Gastrocnemius medialis (tissue), 4 donors: ENCODE results near the gene PLCB3. TPM values are rescaled to one million over a fixed set of nuclear protein-coding genes. Genes with fewer than 3 reads are reported as not detected.
A peak's percentile ranks its signal among the peaks of the same experiment; 100 is the strongest.

ENCODE experiments used
- ATAC-seq, 2 donors: fragments of 150-250 bp; one replicate each; pipeline ENCODE4 v1.9.1; 2016
- DNase-seq, 2 donors: peaks; one replicate each; pipeline ENCODE4 v3.0.0-alpha.2; 2019
- H3K27ac ChIP-seq, 4 donors: fragments of 200-600 bp; sonication (generic); 1 replicate in 1 of 4; 2 replicates in 3 of 4; pipeline ENCODE4 v1.5.1; 2016 to 2018; ENCODE audit warnings: mild to moderate bottlenecking in 2 of 4, moderate library complexity in 1 of 4
- H3K27me3 ChIP-seq, 3 donors: fragments of 200-600 bp; sonication (generic) in 2 of 3; 1 replicate in 1 of 3; 2 replicates in 2 of 3; pipeline versions ENCODE4 v1.5.1 to v1.6.0; 2016 to 2019; ENCODE audit warnings: mild to moderate bottlenecking in 1 of 3, moderate library complexity in 1 of 3
- H3K36me3 ChIP-seq, 2 donors: fragments of 200-600 bp; sonication (generic) in 1 of 2; one replicate each; pipeline ENCODE4 v1.5.1; 2017 to 2018
- H3K4me1 ChIP-seq, 2 donors: fragments of 200-600 bp; sonication (generic) in 1 of 2; one replicate each; pipeline ENCODE4 v1.5.1; 2016 to 2017; ENCODE audit warnings: mild to moderate bottlenecking in 2 of 2
- H3K4me3 ChIP-seq, 4 donors: fragments of 200-600 bp; sonication (generic) in 3 of 4; 1 replicate in 1 of 4; 2 replicates in 3 of 4; pipeline ENCODE4 v1.5.1; 2016 to 2019; ENCODE audit warnings: mild to moderate bottlenecking in 2 of 4
- H3K9me3 ChIP-seq, 3 donors: fragments of 200-600 bp; sonication (generic) in 2 of 3; 1 replicate in 1 of 3; 2 replicates in 2 of 3; pipeline ENCODE4 v1.5.1; 2016 to 2019
- CTCF ChIP-seq, 5 experiments: fragments of 450-650 bp in 3 of 5; fragments of 200-600 bp in 2 of 5; sonication (generic) in 2 of 5; IDR thresholded peaks in 4 of 5; conservative IDR thresholded peaks in 1 of 5; 1 replicate in 4 of 5; 2 replicates in 1 of 5; pipeline ENCODE4 v1.5.1; 2016 to 2019; ENCODE audit warnings: antibody characterized with exemption in 5 of 5, mild to moderate bottlenecking in 3 of 5, moderate library complexity in 3 of 5
- POLR2A ChIP-seq, 2 donors: fragments of 450-650 bp; IDR thresholded peaks; one replicate each; pipeline ENCODE4 v1.6.1; 2017; ENCODE audit warnings: antibody characterized with exemption in 2 of 2, mild to moderate bottlenecking in 2 of 2, moderate library complexity in 2 of 2
- in situ Hi-C, 4 donors: fragments of 200-750 bp; cut with MboI; loops; one replicate each; pipeline versions ENCODE4 v1.15.0 to v1.8.0; 2017; ENCODE audit warnings: low sequenced_read_pairs in 4 of 4
- intact Hi-C: fragments of 100-400 bp; cut with DNase I; formaldehyde crosslinking; loops from one replicate; pipeline ENCODE4 v1.15.1; 2023; ENCODE audit warnings: low total_unique reads
- total RNA-seq, 4 donors: library from RNA; depleted of rRNA; stranded (reverse); fragments of >200 nt; gene quantifications; one replicate each; pipeline versions ENCODE4 v1.1.0 to v1.2.3, GENCODE V29; 2016

PLCB3 gene
- total RNA-seq, 4 donors from 2014 or later = 4.7 to 9.7 (median 6.2) TPM

- peak; percentile 46 to 58 for ATAC-seq
- peak; percentile 54 to 66 for DNase-seq
- Histone ChIP-seq H3K9me3 (no peaks in the 10 kb centered on the region), H3K27ac (peak within 1 kb of the TSS; percentile 87 to 90 (median 88)), H3K36me3 (peaks cover 0 to 5% of the 10 kb centered on the region in 2 donors), H3K4me1 (peaks cover 26% of the 10 kb centered on the region in 2 donors), H3K27me3 (no peaks in the 10 kb centered on the region), H3K4me3 (peak within 1 kb of the TSS; percentile 62 to 73 (median 68))
- in situ Hi-C loops (no loop called here), intact Hi-C loops (no loop called here)
- peak; percentile 29 to 40 for TF ChIP-seq POLR2A (IDR thresholded peaks at IDR 0.05)
- no peak for TF ChIP-seq CTCF (IDR thresholded peaks at IDR 0.05 in 4 of 5, conservative IDR thresholded peaks at IDR 0.05 in 1 of 5)
Measured at GRCh38 chr11:64233913-64234586, 17.3 kb upstream of the PLCB3 start, which contains the start of gene VEGFB. Gene VEGFB, plus strand, starts transcription at chr11:64234584. Its CDS starts 250 bp downstream, at chr11:64234834.

GRCh38 chr11:64234647-64235379 lies 16.5 kb upstream of the PLCB3 start:
- intact Hi-C loops = no loop called here
- in situ Hi-C loops = no loop called here
- TF ChIP-seq POLR2A (IDR thresholded peaks at IDR 0.05) (peak; percentile 72 to 74), CTCF (IDR thresholded peaks at IDR 0.05 in 4 of 5, conservative IDR thresholded peaks at IDR 0.05 in 1 of 5) (no peak)
- Histone ChIP-seq H3K4me3 (peak overlapping the region; percentile 60 to 73 (median 68)), H3K27ac (peak overlapping the region; percentile 83 to 90 (median 88)), H3K36me3 (peaks cover 0 to 5% of the 10 kb centered on the region in 2 donors), H3K9me3 (no peaks in the 10 kb centered on the region), H3K27me3 (no peaks in the 10 kb centered on the region), H3K4me1 (peaks cover 21 to 23% of the 10 kb centered on the region in 2 donors)
- DNase-seq = peak in 1 of 2 donors; percentile 56
- ATAC-seq = peak; percentile 28 to 47

- no peaks in the 10 kb centered on the region for H3K27me3 ChIP-seq
- H3K27ac ChIP-seq = peak overlapping the region; percentile 83 to 90 (median 88)
- peaks cover 0 to 5% of the 10 kb centered on the region in 2 donors for H3K36me3 ChIP-seq
- intact Hi-C loops (no loop called here), in situ Hi-C loops (no loop called here)
- peak overlapping the region; percentile 60 to 73 (median 68) for H3K4me3 ChIP-seq
- ATAC-seq (no peak), DNase-seq (no peak)
- no peaks in the 10 kb centered on the region for H3K9me3 ChIP-seq
- peaks cover 26% of the 10 kb centered on the region in 2 donors for H3K4me1 ChIP-seq
- TF ChIP-seq POLR2A (IDR thresholded peaks at IDR 0.05) = no peak
- TF ChIP-seq CTCF (IDR thresholded peaks at IDR 0.05 in 4 of 5, conservative IDR thresholded peaks at IDR 0.05 in 1 of 5) = no peak
Measured at GRCh38 chr11:64235437-64236161, 15.7 kb upstream of the PLCB3 start.

GRCh38 chr11:64237484-64237951 lies 13.8 kb upstream of the PLCB3 start:
- in situ Hi-C loops (no loop called here), intact Hi-C loops (no loop called here)
- Histone ChIP-seq H3K27ac (peak overlapping the region in 1 of 4 donors; percentile 100), H3K4me1 (peaks cover 25 to 36% of the 10 kb centered on the region in 2 donors), H3K9me3 (no peaks in the 10 kb centered on the region), H3K27me3 (no peaks in the 10 kb centered on the region), H3K36me3 (peaks cover 0 to 5% of the 10 kb centered on the region in 2 donors), H3K4me3 (no peak overlapping the region)
- DNase-seq (no peak), ATAC-seq (no peak)
- TF ChIP-seq CTCF (IDR thresholded peaks at IDR 0.05 in 4 of 5, conservative IDR thresholded peaks at IDR 0.05 in 1 of 5) = no peak
- no peak for TF ChIP-seq POLR2A (IDR thresholded peaks at IDR 0.05)
